Liver (tissue), 3 donors: ENCODE measurements around the gene ST8SIA6.

Source experiments
- GABPA ChIP-seq, 2 donors: IDR thresholded peaks in 1 of 2; conservative IDR thresholded peaks in 1 of 2; 2 replicates each; pipeline ENCODE4 v1.6.1; 2016; ENCODE audit warnings: antibody characterized with exemption in 2 of 2, mild to moderate bottlenecking in 1 of 2, moderate library complexity in 1 of 2
- TAF1 ChIP-seq: conservative IDR thresholded peaks from 2 replicates; pipeline ENCODE4 v1.6.1; 2016; ENCODE audit warnings: antibody characterized with exemption, mild to moderate bottlenecking
- TF ChIP-seq, protein P1 (sequence below): fragments of 150-350 bp; IDR thresholded peaks from 2 replicates; pipeline ENCODE4 v1.5.1; 2017; ENCODE audit warnings: improper control_type of control experiment, low read depth, low read length; ENCODE audit not compliant: missing input control
- donor health status: healthy.
- donor health status: healthy.

DNA sequence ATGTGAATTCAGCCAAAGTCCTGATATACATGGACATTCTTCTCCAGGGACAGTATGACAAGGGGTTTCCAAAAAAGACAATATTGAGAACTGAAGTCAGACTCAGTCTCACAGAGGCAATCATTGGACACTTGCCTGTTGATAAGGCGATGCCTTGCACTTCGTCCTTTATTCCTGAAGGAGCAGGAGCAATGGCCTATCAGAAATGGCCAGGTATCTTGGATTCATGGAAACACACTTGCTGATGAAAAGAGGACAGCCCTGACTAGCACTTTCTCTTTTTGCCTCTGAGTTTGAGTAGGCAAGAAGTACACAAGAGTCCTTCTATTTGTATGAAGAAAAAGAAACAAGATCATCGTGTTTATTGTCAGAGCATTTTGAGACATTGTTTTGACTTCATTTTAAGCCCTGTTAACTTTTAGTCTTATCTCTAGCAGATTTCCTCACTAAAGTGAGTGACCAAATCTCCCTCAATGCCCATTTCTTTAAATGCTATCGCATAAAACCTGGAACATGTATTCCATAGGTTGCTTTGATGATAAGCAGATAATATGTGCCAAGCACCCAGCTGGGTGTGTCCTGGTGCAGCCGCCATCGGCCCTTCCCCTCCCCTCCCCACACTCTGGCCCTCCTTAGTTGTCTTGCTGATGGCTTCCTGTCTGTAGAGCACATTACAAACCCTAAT is 26.6 kb downstream of the ST8SIA6 start:
- TF ChIP-seq TAF1 (no peak), GABPA (IDR thresholded peaks at IDR 0.05 in 1 of 2, conservative IDR thresholded peaks at IDR 0.05 in 1 of 2) (no peak)
- TF ChIP-seq, protein P1, sequence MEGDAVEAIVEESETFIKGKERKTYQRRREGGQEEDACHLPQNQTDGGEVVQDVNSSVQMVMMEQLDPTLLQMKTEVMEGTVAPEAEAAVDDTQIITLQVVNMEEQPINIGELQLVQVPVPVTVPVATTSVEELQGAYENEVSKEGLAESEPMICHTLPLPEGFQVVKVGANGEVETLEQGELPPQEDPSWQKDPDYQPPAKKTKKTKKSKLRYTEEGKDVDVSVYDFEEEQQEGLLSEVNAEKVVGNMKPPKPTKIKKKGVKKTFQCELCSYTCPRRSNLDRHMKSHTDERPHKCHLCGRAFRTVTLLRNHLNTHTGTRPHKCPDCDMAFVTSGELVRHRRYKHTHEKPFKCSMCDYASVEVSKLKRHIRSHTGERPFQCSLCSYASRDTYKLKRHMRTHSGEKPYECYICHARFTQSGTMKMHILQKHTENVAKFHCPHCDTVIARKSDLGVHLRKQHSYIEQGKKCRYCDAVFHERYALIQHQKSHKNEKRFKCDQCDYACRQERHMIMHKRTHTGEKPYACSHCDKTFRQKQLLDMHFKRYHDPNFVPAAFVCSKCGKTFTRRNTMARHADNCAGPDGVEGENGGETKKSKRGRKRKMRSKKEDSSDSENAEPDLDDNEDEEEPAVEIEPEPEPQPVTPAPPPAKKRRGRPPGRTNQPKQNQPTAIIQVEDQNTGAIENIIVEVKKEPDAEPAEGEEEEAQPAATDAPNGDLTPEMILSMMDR = no peak
